LHCN-M2 (cell line): ENCODE measurements around the gene OR10H1. TPM values are rescaled to one million over a fixed set of nuclear protein-coding genes. Genes with fewer than 3 reads are reported as not detected.
"Not testable (repeated sequence)": the region's sequence is repeated elsewhere in the genome, so short reads cannot be mapped to it uniquely, and the experiment has no call there.

Source experiments
- DNase-seq: peaks from one replicate; pipeline ENCODE4 v3.0.0-alpha.2; 2012; ENCODE audit warnings: low read depth
- total RNA-seq: library from RNA; depleted of rRNA; stranded (reverse); fragments of >200 nt; gene quantifications from 2 replicates; pipeline ENCODE4 v1.2.3, GENCODE V29; 2014

OR10H1 gene
- total RNA-seq, 1 experiment from 2014 or later, result not detected

- DNase-seq, result not testable (repeated sequence)
These were observed 13.3 kb upstream of the OR10H1 start for GRCh38 chr19:15828611-15829305.

- no peak for DNase-seq
These were observed 12.7 kb upstream of the OR10H1 start for GRCh38 chr19:15828121-15828610.

- no peak for DNase-seq
These were observed 10.3 kb upstream of the OR10H1 start for GRCh38 chr19:15825753-15826152.

- DNase-seq, result no peak
These were observed 5.2 kb upstream of the OR10H1 start for GRCh38 chr19:15820646-15821045.

- no peak for DNase-seq
These were observed 1.5 kb downstream of the OR10H1 start for GRCh38 chr19:15813916-15814315.

- DNase-seq, result no peak
These were observed 3.3 kb downstream of the OR10H1 start for GRCh38 chr19:15812060-15812722.

- no peak for DNase-seq
These were observed 4.0 kb downstream of the OR10H1 start for GRCh38 chr19:15811476-15811875.

GRCh38 chr19:15810335-15810734 lies 5.1 kb downstream of the OR10H1 start:
- peak; percentile 2 for DNase-seq

GRCh38 chr19:15794279-15794678 lies 21.2 kb downstream of the OR10H1 start:
- not testable (repeated sequence) for DNase-seq

GRCh38 chr19:15790096-15790495 lies 25.4 kb downstream of the OR10H1 start:
- DNase-seq, result no peak

- no peak for DNase-seq
These were observed 26.7 kb downstream of the OR10H1 start for GRCh38 chr19:15788594-15789270.

- no peak for DNase-seq
These were observed 27.8 kb downstream of the OR10H1 start, which contains the start of gene OR10H5 for GRCh38 chr19:15787611-15788155. OR10H5 (plus strand) TSS chr19:15787661; CDS start chr19:15794049, 6,388 bp downstream.

- not testable (repeated sequence) for DNase-seq
These were observed 32.6 kb downstream of the OR10H1 start for GRCh38 chr19:15782896-15783295.

- DNase-seq, result no peak
These were observed 33.3 kb downstream of the OR10H1 start for GRCh38 chr19:15782211-15782610.

GRCh38 chr19:15781661-15782060 lies 33.8 kb downstream of the OR10H1 start:
- no peak for DNase-seq

GRCh38 chr19:15780610-15781418 lies 34.6 kb downstream of the OR10H1 start:
- no peak for DNase-seq

- DNase-seq, result no peak
These were observed 35.5 kb downstream of the OR10H1 start for GRCh38 chr19:15779756-15780476.

GRCh38 chr19:15776991-15777970 lies 38.2 kb downstream of the OR10H1 start:
- no peak for DNase-seq

GRCh38 chr19:15776264-15776663 lies 39.2 kb downstream of the OR10H1 start:
- DNase-seq, result no peak
